Fibroblast of peridontal ligament (primary cell): ENCODE data around the gene SGCD.
A peak's percentile ranks its signal among the peaks of the same experiment; 100 is the strongest.

ENCODE experiments used
- DNase-seq: peaks from one replicate; pipeline ENCODE4 v3.0.0-alpha.2; 2010; ENCODE audit errors: extremely low read depth

The SGCD gene

DNA sequence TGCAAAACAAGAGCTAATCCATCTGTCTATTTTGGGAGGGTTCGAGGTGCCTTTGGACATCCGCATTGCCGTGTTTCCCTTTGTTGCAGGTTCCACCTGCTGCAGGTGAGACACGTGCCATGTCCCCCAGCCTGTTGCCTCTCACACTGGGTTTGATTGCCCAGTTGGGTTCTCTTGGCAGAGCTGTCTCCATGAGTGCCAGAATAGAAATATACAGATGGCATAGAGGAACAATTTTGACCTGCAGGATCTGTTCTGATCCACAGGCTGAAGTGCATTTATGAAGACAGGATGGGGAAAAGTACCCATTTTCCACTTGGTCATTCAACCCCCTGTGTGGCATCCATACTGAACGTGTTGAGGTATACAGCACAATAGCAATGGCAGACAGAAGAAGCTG lies 178.1 kb downstream of the SGCD start:
- DNase-seq = no peak

DNA sequence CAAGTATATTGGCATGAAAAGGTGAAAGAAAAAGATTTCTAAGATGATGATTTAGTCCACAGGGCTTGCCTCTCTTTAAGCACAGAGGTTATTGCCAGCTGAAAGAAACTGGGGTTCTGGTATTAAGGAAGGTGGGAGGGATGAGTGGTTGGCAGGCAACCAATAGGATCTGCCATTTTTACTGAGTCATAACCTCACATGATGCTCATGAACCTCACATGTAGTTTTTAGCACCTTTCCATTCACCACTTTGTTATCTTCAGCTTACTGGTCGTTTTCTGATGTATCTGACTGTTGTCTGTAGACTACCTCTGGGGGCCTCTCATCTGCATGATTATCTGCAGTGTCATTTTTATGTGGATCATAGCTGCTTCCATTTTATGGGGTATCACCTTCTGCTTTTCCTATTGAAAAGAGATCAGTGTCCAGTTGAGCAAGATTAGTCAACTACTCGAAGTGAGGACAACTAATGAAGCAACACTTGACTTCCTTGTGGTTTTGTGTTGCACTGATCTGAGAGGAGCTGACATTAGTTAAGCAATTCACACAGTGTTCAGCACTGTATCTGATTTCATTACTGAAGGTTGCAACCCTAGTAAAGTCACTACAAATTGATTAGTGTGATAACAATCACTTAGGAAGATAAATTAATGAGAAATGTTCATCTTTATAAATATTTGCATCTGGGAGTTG lies 186.3 kb downstream of the SGCD start:
- no peak for DNase-seq

DNA sequence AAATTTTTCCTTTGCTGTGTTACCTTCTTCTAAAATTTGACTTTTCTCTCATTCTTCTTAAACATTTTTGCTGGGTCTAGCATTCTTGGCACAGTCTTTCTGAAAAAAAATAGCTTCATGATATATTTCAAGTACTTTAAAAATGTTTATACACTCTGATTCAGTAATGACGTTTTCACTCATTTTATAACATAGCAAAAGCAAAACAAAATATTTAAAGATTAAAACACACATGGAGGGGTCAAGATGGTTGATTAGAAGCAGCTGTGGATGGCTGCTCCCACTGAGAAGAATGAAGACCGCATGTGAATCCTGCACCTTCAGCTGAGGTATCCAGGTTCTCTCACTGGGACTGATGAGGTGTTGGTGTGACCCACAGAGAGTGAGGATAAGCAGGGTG lies 188.2 kb downstream of the SGCD start:
- peak; percentile 24 for DNase-seq

DNA sequence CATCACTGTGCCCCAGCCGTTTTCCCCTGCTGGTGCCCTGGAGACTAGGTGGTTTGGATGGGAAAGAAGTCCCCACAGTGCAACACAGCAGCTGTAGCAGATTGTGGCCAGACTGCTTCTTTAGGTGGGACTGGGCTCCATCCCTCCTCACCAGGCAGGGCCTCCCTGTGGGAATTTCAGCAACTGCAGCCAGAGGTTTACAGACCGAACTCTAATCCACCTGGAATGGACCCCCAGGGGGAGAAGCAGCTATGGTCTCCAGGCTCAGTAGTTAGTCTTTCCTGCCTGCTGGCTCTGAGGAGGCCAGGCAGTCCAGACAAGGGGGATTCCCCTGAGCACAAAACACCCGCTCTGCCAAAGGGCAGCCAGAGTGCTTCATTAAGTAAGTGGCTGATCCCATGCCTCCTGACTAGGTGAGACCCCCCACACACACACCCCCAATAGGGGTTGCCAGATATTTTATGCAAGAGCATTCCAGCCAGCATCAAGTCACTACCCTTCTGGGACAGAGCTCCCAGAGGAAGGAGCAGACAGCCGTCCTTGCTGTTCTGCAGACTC lies 188.9 kb downstream of the SGCD start:
- DNase-seq = no peak

- DNase-seq = no peak
These were observed 195.9 kb downstream of the SGCD start for GRCh38 chr5:156522651-156523529.

GRCh38 chr5:156523607-156524006 lies 196.6 kb downstream of the SGCD start:
- DNase-seq = no peak

DNA sequence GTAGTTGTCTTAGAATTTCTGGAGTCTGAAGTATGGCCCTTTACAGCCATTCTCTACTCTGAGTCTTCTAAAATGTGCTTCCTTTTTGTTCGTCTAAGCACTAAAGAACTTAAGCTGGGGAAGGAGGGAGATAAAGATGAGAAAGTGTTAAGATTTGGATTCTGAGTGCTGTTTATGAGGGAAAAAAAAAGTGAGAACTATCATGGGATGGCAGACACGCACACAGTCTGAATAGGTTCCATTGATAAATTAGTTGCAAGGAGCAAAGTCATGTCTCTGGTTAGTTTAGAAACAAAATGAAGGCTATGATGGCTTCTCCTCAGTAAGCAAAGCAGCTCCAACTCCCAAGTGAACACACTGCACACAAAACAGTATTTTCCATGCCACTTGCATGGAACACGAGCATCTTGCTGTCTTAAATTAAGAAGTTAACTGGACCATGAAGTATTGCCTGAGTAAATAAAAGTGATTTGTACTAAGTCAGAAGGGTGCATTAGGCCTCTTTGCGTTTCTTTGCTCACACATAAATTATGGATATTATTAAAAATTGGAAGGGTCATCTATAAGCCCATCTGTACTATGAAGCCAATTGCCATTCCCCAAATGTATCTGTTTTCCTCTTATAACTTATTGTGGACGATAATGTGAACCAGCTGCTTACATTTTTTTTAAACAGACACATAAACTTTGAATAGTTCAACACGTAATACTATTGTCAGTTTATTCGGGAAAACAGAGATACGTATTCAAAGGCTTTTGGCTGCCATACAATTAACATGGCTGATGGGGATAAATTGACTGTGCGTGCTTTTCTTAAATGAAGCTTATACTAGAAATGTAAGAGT lies 199.3 kb downstream of the SGCD start:
- DNase-seq = peak; percentile 38

- no peak for DNase-seq
These were observed 200.6 kb downstream of the SGCD start for GRCh38 chr5:156527611-156528010.

- no peak for DNase-seq
These were observed 201.7 kb downstream of the SGCD start for GRCh38 chr5:156528673-156529072.

GRCh38 chr5:156529892-156530291 lies 202.9 kb downstream of the SGCD start:
- DNase-seq = peak; percentile 27

- DNase-seq = no peak
These were observed 204.2 kb downstream of the SGCD start for GRCh38 chr5:156531199-156531598.

DNA sequence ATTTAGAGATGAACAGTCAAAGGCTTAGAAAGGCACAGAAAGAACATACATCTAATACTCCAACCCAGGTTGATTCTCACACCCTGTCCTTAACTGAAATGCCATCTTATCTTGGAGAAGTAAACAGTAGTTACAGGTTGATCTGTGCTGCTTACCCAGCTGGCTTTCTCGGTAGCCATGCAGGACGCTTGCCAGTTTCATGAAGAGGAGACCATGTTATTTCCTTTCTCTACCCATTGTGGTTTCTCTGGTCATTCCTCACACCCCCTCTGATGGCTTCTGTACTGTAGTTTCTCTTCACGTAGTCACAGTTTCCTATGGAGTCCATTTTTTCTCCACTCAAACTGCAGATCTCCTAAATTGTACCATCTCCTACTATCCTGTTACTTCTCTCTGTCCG lies 206.0 kb downstream of the SGCD start:
- no peak for DNase-seq

- DNase-seq = peak; percentile 13
These were observed 207.1 kb downstream of the SGCD start for GRCh38 chr5:156534085-156534484.

GRCh38 chr5:156534906-156535485 lies 208.0 kb downstream of the SGCD start:
- DNase-seq = peak; percentile 79

- no peak for DNase-seq
These were observed 213.5 kb downstream of the SGCD start for GRCh38 chr5:156540491-156540890.

- DNase-seq = no peak
These were observed 214.6 kb downstream of the SGCD start for GRCh38 chr5:156541582-156541981.

- no peak for DNase-seq
These were observed 216.6 kb downstream of the SGCD start for GRCh38 chr5:156543348-156544145.

DNA sequence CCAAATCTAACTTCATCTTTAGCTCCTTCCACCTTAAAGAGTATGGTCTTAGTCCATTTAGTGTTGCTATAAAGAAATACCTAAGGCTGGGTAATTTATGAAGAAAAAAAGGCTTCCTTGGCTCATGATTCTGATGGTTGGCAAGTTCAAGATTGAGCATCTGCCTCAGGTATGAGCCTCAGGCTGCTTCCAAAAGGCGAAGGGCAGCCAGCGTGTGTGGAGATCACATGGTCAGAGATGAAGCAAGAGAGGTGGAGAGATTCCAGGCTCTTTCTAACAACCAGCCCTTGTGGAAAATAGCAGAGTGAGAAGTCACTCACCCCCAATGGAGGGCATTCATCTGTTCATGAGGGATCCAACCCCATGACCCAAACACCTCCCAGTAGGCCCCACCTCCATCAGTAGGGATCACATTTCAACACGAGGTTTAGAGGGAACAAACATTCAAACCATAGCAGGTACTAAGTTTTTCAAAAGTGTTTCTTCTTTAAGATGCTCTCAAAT lies 225.9 kb downstream of the SGCD start:
- DNase-seq = no peak

GRCh38 chr5:156556666-156557406 lies 229.9 kb downstream of the SGCD start:
- no peak for DNase-seq

- no peak for DNase-seq
These were observed 233.0 kb downstream of the SGCD start for GRCh38 chr5:156560002-156560401.
